HG02884 (cell line): ENCODE data around the gene BAIAP3.
A peak's percentile ranks its signal among the peaks of the same experiment; 100 is the strongest.

Experiments
- ATAC-seq: cut with Tn5 transposase; IDR thresholded peaks from one replicate; pipeline ENCODE4 v1.9.1; 2021; ENCODE audit warnings: mild to moderate bottlenecking, moderate library complexity; ENCODE audit not compliant: unreplicated experiment

Gene BAIAP3

DNA sequence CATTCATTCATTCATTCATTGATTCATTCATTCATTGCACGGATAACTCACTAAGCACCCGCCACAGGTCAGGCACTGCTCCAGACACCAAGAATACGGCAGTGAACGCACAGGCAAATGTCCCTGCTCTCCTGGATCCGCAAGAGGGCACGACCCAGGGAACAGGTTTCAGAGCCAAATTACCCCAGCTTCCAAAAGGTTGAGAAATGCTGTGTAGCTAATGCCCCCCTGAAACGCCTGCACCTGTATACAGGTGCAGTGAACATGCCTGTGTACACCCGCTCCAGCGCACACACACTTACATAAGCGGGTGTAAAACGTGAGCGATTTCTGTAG, 33.6 kb upstream of the BAIAP3 start:
- no peak for ATAC-seq

DNA sequence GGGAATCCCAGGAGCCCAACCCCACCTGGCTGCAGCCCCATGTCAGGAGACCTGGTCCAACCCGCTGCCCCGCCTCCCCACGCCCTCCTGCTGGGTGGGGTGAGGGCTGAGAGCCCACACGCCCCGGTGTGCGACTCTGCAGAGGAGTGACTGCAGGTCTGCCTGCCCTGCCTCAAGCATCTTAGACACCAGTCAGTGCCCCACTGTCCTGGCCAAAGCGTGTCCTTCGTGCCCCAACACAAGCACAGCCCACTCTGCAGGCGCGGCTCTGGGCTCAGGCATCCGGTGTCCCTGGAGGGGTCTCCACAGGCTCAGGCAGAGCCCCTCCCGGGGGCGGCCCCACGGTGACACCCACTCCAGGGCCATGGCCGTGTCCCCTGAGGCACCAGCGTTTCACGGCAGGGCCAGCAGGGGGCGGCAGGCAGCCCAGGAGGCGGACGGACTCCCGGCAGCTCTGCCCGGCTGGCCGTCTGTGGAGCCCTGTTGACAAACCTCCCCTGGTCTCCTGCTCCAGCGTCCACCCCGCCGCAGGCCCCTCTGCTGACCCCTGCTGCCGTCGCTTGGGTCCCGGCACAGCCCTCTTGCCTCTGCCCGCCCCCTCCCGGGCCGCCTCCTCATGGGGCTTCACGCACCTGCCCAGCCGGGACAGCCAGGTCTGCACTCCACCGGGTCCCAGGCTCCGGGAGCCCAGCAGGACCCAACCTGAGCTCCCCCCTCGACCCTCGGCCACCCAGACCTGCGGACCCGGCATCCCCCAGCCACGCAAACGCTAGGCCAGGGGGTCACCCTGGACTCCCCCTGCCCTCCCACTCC, 32.6 kb upstream of the BAIAP3 start:
- no peak for ATAC-seq

DNA sequence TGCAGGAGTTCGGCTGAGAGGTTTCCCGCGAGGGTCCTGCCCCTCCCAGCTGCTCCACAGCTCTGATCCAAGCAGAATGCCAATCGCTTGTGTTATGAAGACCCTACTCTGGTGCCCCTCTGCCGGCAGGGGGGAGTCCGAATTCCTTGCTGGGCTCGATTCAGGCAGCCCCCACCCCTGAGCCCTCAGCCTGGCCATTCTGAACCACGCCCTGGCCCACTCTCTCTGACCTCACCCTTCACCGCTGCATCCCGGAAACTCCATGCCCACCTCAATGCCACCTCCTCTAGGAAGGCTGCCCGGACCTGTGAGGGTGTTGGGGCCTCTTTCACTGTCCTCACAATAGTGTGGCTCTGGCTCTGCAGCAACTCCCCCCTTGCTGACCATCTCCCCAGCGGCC, 31.9 kb upstream of the BAIAP3 start:
- ATAC-seq = no peak

DNA sequence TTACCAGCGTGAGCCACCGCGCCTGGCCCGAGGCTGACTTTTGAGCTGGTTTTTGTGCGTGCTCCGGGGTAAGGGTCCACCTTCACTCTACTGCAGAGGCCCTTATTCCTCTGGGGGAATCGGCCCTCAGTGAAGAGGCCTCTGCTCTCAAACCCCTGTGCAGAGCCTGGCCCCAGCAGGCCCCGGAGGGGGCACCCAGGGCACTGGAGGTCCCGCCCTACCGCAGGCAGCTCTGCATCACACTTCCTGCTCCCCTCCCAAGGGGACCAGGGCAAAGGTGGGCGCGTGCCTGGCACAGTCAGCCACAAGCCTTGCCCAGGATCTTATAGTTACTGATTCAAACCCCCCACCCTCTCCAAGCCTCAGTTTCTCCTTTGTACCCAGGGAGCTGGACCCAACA, 27.6 kb upstream of the BAIAP3 start:
- ATAC-seq = no peak

DNA sequence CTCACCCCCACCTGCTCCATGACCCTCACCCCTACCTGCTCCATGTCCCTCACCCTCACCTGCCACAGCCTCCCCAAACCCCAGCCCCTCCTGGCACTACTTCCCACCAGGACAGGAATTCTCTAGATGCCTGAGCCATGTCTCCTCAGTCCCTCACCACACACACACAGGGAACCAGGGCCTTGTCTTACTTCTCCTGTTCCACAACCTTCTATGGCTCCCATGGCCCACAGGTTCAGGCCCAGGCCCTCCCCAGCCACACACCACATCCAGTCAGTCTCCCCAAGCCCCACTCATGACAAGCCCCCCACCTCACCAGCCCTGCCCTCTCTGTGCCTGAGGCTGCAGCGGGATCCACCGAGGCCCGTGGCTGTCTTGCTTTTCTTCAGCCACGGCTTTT, 27.1 kb upstream of the BAIAP3 start:
- ATAC-seq = no peak

DNA sequence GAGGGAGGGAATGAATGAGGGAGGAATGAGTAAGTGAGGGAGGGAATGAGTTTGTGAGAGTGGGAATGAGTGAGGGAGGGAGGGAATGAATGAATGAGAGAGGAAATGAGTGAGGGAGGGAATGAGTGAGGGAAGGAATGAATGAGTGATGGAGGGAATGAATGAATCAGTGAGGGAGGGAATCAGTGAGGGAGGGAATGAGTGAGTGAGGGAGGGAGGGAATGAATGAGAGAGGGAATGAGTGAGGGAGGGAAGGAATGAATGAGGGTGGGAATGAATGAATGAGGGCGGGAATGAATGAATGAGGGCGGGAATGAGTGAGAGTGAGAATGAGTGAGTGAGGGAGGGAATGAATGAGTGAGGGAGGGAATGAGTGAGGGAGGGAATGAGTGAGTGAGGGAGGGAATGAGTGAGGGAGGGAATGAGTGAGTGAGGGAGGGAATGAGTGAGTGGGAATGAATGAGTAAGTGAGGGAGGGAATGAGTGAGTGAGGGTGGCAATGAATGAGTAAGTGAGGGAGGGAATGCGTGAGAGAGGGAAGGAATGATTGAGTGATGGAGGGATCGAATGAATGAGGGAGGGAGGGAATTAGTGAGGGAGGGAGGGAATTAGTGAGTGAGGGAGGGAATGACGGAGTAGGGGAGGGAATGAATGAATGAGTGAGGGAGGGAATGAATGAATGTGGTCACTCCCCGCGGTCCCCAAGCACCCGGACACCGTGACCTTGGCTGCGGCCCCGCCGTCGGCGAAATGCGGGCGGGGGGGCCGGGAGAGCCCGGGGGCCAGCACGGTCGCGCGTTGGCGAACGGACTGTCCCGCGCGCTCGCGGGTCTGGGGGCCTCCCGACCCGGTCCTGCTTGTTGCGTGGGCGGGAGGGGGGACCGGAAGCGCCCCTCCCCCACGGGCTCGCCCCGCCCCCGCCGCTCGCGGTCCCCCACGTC, 25.1 kb upstream of the BAIAP3 start:
- ATAC-seq = peak; percentile 17

DNA sequence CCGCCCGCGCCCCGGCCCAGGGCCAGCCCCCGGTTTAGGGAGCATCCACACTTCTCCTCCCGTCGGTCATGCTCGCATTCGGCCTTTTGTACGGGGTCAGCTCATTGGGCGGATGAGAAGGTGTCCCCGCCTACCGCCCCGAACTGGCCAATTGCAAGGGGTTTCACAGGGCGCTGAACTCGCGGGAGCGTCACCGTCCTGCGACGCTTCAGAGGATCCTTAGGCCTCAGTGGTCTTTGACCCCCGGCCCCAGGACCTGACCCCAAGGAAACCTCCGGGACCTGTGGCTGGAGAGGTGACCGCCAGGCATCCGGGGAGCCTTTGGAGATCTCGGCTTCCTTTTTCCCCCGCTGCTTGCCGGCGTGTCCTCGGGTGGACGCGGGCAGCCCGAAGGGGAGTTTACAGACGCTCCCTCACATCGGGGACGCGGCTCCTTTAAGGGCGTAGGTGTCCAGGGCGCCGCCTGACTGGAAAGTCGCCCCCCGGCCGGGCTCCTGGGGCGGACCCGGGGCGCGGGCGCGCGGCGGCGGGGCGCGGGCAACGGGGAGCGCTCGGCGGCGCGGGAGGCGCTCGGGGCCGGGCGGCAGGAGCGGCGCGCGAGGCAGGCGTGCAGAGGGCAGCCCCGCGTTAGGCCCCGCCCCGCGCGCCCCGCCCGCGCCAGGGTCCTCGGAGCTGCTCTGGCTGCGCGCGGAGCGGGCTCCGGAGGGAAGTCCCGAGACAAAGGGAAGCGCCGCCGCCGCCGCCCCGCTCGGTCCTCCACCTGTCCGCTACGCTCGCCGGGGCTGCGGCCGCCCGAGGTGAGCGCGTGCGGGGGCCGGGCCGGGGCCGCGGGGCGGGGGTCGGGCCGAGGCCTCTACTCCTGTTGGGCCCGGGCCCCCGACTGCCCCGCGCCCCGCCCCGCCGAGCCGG, 24.2 kb upstream of the BAIAP3 start, which contains the start of gene UBE2I:
Gene UBE2I (plus strand): TSS at position 660 of the 909 bp plus-strand sequence. CDS start 4,395 bp downstream, outside the sequence.
- peak; percentile 51 for ATAC-seq

DNA sequence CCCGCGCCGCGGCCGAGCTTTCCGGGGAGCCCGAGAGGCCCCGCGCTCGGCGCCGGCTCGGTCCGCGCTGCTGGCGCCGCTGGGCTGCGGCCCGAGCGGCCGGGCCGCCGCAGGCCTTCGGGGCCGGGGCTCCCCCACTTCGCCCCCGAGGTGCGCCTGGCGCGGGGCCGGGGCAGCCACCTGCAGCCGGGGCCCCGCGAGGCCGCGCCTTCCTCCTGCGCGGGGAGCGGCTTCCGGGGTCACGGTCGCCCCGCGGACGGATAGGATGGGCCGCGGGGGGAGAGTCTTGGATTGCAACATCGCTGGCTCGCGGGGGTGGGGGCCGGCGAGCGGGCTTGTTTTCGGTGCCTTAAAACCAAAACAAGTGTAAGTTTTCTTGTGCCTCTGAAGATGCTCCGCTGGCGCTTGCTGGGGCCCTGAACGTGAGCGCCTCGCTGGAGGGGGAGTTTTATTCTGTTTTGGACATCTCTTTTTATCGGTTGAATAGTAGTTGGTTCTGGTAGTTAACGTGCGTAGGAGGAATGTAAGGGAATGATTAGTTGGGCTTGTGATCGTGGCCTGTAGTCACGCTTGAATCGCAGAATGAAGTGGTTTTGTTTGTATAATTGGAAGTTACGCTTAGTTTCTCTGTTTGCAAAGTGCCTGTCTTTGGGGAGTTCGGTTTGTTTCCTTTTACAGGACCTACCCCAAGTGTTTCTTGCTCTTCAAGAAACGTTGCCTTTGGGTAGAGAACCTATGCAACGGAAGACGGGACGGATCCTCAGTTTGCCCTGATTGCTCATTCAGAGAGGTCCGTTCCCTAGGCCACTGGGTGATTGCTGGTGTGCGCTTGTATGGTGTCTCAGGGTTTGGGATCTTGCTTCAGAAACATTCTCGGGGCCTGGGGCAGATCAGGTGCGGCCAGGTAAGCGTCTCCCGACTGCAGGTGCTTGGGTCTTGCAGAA, 23.3 kb upstream of the BAIAP3 start:
- peak; percentile 17 for ATAC-seq

DNA sequence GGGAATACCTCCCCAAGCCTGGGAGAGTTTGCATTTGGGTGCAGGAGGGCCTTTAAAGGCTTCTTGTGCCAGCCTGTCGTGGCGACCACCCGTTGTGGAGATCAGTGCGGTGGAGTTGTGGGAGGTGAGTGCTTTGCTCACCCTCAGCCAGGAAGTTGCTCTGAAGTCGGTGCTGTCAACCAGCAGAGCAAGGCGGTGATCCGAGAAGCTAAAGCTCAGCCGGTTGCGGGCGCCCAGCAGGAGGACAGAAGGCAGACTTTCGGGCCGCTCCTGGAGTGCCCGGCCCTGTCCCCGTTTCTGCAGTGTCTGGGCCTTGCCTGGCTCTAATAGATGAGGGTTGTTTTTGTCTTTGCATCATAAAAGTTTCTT, 22.6 kb upstream of the BAIAP3 start:
- no peak for ATAC-seq

DNA sequence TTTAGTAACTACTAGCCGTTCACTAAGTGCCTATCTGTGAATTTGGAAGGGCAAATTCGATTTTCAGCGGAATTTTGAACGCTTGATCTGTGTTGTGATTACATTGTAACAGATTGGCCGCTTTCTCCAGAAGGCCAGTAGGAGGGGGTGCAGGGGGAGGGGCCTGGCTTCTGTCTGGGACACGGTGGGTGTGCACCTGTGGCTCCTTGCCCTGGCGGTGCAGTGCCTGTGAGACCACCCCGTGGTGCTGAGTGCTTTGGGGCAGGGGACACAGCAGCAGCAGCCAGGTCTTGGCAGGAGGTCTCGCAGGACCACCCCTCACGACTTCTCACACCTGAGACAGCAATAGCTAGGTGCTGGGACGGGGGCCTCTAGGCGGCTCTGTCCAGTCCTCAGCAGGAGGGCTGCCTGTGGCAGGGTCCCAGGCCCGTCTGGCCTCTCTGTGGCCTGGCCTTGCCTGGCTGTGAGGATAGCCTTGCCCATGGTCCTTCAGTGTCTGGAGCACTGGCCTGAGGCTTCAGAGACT, 22.2 kb upstream of the BAIAP3 start:
- ATAC-seq = no peak

DNA sequence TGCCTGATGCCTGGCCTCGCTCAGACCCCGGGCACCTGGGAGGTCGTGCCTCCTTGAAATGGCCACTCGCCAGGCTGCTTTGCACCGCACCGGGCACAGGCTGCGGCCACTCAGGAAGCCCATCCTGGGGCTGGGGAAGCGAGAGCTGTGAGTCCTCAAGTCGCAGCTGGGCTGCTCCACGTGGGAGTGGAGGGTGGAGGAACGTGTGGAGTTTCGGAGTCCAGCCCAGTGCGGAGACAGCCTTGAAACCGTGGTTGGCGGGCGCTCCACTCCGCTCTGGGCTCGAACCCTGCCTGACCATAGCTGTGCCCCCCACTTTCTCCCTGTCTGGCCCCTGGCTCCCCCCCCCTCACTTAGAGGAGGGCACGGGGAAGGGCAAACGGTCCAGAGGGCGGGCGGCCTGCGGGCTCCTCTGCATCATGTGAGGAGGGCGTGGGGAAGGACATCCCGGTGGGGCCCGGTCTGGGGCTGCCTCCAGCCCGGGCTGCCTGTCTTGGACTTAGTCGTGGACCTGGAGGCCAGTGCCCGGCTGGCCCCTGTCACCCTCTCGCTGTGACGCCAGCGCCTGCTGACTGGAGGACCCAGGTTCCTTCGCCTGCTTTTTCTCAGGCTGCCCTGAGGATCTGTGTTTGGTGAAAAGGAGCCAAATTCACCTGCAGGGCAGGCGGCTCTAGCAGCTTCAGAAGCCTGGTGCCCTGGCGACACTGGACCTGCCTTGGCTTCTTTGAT, 21.5 kb upstream of the BAIAP3 start:
- ATAC-seq = no peak

DNA sequence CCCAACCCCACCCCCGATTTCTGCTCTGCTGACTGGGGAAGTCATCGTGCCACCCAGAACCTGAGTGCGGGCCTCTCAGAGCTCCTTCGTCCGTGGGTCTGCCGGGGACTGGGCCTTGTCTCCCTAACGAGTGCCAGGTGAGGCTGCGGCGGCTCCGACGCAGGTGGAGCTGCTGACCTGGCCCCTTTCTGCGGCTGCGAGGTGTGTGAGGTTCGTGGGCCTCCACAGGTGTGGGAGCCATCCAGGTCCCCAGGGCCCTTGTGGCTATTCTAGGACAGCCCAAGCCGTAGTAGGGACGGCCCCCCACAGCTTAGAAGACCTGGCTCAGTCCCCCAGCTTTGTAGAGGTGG, 21.0 kb upstream of the BAIAP3 start:
- ATAC-seq = no peak

DNA sequence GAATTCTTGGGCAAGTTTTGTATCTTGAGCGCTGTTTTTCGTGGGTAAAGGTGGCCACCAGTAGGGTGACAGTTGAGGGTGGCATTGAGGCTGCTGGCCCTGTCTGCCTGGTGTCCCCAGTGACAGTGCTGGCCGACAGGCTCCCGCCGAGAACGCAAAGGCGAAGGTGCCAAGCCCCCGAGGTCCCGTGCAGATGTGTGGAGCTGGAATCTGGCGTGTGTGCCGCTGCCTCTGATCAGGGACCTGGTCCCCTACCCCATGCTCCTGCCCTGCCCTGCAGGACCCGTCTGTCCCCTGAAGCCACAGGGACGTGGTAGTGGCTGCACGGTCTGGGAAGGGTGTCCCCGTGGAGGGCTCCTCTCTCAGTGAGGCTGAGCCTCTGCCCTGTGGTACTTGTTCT, 20.5 kb upstream of the BAIAP3 start:
- no peak for ATAC-seq

DNA sequence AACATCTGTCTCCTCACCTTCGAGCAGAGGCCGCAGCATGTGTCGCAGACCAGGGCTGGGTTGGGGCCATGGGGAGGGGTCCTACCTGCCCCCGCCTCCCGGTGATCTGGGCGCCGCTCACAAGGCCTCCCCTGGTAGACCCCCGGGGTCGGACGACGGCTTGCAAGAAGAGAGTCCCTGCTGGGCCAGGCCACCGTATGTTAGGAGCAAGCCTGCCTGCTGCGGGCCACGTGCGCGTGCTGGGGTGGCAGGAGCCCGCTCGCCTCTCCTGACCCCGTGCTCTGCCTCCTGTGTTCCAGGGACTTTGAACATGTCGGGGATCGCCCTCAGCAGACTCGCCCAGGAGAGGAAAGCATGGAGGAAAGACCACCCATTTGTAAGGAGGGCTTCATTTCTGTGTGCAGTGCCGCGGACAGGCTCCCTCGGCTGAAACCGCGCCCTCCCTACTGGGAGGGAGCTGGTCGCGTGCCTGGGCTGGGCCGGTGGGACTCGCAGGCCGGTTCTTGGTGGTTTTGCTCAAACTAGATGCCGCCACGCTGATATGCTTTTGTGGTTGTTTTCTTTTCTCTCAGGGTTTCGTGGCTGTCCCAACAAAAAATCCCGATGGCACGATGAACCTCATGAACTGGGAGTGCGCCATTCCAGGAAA, 19.6 kb upstream of the BAIAP3 start:
- no peak for ATAC-seq

DNA sequence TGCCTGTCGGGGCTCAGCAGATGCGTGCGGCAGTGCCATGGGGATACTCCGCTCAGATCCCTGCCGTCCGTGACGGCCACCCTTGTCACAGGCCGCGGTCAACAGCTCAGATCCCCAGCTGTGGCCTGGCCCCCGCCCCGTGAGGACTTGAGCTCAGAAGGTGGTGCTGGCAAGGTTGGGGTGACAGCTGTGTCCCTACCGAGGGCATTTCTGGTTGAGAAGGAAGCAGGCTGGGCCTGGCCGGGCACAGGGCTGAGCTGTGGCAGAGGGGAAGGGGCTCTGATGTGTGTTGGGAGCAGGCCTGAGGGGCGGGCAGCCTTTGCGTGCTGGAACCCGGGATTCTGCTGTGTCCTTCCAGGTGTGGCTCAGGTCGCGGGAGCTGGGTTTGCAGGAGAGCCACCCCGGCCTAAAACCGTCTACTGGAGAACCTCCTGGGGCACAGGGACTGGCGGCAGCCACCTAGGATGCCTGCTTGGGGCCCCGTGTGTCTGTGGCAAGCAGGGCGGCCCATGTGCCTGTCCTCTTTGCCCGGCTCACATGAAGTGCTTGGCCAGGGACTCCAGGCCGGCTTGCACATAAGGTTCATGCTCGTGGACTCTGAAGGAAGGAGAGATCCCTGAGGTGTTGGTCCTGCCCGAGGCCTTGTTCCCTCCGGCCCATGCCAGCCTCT, 18.9 kb upstream of the BAIAP3 start:
- ATAC-seq = no peak

DNA sequence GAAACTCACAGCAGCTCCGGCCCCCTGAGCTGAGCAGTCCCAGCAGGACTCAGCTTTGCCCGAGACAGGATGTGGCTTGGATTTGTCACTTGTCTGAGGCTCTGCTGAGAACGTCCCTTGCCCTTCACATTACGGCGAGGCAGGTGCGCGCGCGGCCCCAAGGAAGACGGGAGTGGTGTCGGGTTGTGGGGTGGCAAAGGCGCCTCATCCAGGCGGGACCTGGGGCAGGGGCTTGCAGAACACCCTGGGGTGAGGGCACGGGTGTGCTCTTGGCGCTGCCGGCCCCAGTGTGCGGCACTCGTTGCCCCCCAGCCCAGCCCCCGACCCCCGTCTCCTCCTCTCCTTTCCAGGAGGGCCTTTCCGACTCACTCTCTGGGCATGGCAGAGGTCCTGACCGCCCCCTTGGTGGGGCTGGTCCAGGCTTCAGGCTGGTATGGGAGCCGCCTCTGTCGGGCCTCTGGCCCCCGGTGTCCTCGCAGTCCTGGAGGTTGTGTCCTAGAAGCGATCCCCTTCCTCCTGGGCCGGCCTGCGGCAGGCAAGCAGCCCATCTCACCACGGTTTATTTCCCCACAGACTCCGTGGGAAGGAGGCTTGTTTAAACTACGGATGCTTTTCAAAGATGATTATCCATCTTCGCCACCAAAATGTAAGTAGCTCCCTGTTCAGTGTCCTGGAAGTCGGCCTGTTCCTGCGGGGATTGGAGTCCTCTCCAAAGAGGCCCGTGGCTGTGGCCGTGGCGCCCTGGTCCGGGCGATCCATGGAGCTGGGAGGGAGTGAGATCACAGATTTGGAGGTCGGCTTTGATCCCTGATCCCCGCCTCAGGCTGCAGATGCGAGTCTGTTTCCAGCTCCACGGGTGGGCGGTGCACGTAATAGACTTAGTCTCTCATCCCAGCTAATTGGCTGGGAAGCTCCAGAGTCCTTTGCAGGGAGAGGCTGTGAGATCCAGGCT, 18.1 kb upstream of the BAIAP3 start:
- ATAC-seq = no peak

DNA sequence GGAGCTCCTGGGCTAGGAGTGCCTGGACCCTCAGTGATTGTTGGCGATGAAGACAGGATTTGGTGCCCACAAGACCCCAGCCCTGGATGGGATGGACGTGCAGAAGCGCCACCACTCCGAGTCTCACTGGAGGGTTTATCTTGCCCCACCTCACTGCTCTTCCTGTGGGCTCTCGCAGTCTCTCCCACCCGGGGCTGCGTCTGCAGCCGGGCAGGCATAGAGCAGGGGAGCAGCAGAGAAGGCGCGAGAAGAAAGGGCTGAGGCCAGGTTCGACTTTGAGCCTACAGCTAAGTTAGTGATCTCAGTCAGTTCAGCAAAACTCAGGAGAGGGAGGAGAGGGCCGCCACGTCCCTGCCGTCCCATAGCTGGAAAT, 17.4 kb upstream of the BAIAP3 start:
- no peak for ATAC-seq
